NCI-H2081 (cell line): ENCODE data around the gene LRPPRC.
A peak's percentile ranks its signal among the peaks of the same experiment; 100 is the strongest.

Experiments used
- DNase-seq, 2 experiments: peaks; one replicate each; lab custom pipeline; 2025; lab: John Stamatoyannopoulos, UW

Gene LRPPRC

DNA sequence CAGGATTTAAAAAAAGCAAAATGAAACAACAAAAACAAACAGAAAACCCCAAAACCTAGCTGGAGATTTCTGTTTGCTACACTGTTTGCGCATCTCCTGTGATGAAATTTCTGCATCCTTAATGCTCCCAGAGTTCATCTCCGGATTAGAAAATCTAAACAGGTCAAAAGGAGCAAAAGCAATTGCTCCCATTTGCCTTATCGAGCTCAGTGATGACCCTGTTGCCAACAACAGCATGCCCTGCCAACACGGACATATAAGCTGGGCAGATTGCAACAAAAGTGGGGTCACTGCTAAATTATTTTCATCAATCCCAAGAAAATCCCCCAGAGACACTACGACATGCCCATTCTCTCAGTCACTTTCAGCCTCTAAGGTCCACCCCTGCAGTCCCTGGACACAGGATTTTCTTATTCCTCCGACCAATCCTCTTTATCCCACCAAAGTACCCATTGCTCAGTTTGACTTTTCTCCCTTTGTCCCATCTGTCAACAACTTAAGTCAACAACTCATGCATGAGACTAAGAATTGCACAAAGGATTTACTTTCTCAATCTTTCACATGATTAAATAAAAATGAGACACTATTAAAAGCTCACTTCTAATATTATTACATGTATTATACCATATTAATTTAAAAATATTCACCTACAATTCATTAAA, 89.2 kb downstream of the LRPPRC start:
- DNase-seq, result no peak

DNA sequence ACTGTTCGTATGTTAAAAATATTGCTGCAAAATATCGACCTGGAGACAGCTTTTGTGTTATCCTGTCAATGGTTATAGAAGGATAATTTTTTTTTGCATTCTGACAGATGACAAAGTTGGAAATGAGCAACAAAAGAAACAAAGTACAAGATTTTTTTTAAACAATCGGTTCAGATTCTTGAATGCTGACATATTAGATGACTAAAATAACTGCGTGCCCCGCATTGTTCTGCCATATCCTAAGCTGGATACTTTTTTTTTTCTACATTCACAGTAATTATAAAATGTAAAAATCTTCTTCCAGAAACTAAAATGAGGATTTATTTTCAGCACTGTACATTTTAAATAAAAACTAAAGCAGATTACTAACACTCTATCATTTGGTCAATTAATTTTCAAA, 89.9 kb downstream of the LRPPRC start:
- no peak for DNase-seq

DNA sequence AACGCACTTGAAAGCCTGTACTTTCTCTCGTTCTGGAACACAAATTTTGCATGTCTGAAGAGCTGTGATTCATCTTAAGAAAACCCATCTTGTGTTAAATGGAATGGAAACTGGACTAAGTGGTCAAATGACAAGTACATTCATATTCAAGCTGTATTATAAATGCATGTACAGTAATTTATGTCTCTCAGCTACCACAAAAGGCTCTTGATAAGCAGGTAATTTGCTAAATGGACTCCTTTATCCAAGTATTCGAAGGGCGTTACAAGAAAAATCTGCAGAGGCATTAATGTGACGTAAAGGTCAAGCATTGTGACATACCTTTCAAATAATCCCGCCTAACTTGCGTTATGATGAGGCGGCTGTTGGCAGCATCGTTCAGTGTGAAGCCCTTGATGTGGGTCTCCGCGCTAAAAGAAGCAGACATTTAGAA, 90.4 kb downstream of the LRPPRC start:
- no peak for DNase-seq

DNA sequence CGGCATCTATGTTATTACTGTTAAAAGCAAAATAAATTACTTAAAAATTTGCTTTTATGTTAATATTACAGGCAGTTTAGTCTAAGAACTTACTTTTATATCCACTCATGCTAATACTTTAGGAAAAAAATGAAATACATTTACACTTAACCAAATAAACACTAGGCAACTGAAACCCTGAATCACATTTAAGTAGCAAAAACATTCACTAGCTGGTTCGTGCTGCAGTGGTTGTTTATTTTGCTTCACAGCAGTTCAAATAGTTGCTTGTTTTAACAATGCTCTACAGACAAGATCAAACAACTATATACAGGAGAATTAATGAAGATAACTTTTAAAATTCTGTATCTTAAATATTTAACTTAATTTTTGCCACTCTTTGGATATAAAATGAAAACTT, 96.2 kb downstream of the LRPPRC start:
- DNase-seq, result no peak

DNA sequence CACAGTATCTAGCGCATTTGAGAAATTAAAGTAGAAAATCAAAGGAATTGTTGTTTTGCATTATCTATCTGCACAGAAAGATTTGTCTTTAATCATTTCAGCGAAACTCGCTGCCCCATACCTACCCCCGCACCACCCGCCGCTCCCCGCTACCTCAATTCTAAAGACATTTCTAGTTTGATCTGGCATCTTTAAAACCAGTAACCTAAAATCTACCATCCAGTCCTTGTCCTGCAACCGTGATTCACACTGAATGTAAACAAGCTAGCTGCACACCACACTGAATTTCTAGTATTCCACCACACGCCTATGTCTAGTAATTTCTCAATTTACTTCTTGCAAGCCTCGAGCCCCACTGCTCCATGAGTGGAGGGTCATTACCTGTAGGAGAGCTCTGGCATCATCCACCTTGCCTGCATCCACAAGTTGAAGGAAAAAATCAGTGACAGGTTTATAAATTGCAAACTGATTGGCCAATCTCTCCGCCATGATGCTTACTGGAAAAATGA, 96.9 kb downstream of the LRPPRC start:
- DNase-seq, result no peak

DNA sequence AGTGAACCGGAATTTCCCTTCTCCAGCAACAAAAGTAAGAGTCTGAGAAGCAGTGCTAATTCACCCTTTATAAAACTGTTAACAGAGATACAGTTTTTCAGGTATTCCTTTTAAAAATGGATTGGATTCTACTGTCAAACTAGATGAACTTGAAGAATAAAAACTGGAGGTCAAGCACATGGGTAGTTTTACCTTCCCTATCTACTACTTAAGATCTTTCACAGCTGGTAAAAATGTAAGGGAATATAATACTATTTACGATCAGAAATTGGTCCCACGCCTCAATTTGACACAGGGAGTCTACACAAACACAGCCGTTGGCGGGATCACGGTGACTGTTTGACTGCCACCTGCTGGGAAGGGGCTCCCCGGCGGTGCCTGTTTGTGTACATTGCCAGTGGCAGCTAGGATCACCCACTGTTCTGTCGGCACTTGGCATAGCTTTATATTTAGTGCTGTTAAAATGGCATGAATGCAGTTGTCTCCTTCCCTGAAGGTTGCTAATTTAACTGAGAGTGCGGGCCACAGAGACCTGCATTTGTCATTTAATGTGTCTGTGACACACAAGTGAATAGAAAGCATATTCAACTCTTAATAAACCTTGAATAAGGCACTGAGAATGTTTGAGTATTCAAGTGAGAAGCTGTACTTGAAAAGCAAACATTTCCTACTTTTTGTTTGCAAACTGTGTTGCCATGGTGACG, 97.5 kb downstream of the LRPPRC start:
- DNase-seq, result peak; percentile 94 to 98

DNA sequence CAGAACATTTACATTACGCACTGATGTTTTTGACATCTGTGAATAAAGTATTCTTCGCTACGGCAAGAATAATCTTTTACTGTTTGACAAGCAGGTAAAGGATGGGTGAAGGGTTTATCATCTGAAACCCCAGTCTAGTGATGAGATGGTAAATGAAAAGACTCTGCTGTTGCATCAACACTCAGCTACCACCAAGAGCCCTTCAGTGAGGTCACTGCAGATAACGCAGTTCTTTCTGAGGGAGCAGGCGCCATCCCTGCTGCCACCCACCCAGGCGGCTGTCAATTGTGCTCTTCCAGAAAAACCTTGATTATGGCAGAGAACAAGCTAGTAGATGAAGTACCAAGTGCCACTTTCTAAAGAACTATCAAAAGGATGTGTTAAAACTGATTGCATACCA, 98.3 kb downstream of the LRPPRC start:
- peak in 1 of 2 experiments; percentile 18 for DNase-seq

DNA sequence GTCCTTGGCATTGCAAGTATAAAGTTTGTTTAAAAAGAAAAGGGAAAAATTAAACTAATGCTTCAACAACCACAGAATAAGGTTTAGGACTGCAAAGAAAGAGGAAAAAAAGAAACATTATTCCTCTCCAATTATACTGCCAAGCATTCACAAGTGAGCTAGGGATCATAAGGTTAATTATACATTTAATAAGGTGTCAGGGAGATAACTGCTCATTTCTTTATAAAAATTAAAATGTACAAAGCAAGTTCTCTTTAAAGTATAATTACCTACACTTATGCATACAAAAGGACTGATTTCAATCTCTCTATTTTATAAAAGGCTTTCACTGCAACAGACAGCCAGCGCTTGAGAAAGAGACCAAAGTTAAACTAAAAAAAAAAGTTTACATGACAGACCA, 98.9 kb downstream of the LRPPRC start:
- DNase-seq, result no peak

DNA sequence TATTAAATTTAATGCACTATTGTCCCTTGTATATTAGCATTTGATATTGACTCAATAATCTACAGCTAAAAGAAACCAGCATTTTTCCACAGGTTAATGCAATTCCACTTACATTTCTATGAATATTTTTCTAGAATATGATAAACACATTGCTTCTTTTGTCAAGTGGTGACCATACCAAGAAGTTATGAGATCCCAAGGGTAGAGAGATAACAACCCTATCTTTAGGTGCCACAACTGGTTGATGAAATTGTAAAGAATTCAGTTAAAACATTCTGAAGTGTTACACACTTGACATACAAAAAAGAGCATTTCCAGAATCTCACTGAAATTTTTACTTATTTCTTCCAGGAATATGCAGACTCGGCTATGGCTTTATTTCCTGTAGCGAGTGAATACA, 101.0 kb downstream of the LRPPRC start:
- no peak for DNase-seq

DNA sequence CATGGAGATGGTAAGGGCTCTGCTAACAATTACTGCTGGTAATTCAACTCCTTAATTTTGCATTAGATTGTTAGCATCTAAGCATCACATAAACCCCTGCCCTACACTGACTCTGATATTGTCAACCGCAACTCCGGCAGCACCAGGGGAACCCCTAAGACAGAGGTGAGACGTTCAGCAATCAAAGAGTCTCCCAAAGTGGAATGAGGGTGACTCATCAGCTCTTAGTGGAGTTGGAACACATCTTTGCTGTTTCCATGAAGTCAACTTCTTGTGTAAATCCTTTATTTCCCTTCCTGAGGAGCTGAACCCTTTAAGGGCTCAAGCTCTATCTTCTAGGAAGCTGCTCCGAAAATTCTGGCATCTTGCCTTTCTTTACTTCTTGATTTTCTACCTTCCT, 104.9 kb downstream of the LRPPRC start:
- DNase-seq, result no peak

DNA sequence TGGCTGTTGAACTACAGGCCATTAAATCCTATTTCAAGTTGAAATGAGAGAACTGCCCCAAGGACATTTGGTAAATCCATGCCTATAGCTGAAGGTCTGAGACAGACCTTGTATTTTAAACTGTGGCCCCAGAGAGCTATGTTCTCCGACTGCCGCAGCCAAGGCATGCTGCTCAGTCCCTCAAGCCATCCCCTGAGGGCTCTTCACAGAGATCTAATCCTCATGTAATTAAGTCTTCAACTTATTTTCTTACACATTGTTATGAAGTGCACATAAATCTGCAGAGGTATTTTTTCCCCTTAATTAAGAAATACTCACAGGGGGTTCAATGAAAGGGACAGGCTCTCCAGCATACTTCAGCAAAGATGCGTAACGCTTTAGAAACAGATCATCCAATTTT, 106.4 kb downstream of the LRPPRC start:
- DNase-seq, result no peak

DNA sequence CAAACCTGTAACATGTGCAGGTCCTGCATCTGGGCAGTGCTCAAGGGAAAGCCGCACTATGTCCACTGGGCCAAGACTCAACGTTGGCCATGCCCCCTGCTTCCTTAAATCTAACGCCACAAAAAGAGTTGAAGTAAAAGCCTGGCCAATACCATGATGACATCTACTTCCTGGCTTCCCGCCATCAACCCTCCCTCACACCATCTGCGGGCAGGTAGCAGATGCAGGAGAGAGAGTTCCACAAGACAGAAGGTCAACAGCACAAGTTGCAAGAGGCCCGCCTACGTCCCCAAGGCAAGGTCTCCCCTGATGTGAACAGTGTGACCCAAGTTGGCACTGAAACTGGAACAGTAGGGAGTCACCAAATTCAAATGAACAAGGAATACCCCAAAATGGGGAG, 108.6 kb downstream of the LRPPRC start:
- DNase-seq, result peak in 1 of 2 experiments; percentile 3

DNA sequence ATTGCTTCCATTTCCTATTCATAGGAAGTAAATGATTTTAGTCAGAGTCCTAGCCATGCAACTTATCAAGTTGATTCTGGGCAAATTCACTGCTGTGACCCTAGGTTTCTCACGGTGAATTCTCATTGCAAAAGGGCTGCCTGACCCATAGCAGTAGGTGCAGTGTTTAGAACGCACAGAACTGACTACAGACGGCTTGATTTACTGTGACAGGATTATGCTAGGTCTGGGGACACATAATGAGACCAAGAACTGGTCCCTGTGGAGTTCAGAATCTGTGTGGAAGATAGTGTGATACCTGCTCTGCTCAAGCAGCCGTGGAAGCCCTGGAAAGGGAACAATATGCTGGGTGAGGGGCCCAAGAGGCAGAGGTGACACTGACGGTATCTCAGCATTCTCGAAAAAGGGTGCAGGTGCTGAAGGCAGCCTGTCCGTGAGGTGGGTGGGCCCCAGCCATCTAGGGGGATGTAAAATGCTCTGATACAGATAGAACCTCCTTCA, 110.6 kb downstream of the LRPPRC start:
- DNase-seq, result no peak

DNA sequence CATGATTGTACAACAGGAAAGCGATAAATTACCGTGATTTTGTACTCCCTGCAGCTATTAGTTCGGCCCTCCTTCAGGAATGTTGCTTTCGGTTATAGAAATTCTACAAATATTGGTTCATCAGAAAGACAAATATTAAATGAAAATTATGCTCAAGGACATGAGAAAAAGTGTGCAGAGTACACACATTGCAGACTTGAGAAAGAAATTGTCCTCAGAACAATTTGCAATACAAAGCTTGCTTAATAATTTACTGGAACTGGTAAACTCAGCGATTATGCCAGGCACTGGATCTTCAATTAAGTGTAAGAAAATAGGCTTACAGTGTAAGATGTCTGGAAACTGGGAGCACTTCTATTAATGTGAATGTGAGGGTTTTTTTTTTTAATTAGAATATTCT, 111.1 kb downstream of the LRPPRC start:
- no peak for DNase-seq

DNA sequence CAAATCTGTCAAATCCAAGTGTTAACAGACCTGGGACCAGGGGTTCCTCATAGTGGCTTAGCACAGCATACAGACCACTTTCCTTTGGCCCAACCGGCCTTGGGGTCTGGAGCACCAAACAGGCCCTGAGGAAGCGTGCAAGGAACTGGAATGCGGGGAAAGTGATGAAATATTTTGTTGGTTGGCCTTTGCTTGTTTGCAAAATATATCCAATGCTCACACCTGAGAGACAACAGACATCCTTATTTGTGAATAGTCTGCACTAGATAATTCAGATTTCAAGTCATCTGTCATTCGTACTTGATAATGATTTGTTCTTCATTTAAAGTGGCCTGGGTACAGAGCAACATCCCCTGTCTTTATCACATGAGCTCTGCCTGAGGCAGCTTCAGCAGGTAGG, 113.5 kb downstream of the LRPPRC start:
- DNase-seq, result no peak

DNA sequence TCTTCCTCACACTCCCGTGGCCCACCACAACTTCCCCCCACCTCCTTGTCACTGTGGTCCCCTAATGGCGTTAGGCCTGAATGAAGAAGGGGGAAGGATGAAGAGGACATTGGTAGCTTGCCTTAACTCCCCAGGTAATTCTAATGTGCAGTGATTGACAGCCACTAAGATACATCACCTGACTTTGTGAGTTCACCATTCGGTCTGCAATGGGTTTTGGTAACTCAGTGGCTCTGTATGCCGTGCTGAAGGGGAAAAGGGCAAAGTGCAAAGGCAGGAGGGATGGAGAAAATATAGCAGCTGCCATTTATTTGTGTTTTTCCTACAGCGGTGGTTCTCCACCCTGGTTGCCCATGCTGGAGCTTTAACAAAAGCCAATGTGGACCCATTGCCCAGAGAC, 114.8 kb downstream of the LRPPRC start:
- DNase-seq, result no peak

DNA sequence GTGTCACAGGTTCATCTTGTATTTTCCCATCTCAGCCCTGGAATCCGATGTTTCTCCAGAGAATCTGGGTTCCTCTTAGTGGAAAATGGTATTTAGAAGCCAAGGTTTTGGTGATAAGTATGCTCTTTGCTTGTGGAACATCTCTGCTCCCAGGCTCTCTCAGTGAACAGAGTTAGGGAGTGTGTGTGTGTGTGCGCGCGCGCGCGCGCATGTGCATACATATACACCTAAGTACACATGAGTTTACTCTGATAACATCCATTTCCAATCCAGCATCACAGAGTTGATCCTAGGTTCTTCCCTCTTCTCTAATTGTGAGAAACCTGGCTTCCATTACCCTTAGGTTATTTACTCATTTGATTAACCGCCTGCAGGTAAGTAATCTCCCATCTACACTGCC, 115.3 kb downstream of the LRPPRC start:
- DNase-seq, result no peak

DNA sequence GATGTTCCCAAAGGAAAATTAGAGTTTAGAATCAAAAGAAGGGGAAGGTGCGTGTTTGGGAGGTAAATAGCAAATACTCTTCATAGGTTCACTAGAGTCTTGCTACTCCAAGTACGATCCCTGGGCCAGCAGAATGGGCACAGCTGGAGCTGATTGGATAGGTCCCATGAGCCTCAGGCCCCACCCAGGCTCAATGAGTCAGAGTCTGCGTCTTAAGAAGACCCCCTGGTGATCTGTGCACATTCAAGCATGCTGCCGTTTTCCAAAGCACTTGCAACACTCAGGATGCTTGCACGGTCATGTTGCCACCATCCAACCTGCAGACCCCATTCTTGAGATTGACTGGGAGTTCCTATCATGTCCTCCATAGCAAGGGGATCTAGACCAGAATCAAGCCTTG, 116.5 kb downstream of the LRPPRC start:
- no peak for DNase-seq

DNA sequence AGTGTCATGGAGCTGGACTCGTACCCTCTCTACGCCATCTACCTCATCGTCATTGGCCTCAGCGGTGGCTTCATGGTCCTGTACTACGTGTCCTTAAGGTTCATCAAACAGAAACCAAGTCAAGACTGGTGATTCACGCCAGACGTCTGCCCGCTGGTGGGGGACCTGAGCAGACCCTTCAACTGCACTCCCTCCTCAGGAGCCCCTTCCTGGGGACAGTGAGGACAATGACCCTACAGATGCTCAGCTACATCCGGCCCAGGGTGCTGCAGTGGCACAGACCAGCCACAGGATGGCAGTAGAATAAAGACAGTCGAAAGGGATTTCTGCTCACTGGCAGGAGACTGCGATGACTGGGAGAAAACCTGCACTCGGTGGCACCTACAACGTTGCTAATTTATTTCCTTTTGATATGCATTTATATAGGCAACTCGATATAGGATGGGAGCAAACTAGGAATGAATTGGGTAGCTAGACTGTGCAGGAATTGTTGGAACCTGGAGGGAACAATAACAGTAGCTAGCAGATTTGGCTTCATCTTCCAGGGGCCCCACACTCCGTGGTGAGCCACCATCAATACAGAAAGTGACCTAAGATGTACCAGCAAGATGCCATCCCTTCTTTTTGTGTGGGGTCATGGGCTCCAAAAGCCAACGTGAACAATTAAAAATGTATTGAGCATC, 117.9 kb downstream of the LRPPRC start:
- DNase-seq, result peak; percentile 73 to 74

DNA sequence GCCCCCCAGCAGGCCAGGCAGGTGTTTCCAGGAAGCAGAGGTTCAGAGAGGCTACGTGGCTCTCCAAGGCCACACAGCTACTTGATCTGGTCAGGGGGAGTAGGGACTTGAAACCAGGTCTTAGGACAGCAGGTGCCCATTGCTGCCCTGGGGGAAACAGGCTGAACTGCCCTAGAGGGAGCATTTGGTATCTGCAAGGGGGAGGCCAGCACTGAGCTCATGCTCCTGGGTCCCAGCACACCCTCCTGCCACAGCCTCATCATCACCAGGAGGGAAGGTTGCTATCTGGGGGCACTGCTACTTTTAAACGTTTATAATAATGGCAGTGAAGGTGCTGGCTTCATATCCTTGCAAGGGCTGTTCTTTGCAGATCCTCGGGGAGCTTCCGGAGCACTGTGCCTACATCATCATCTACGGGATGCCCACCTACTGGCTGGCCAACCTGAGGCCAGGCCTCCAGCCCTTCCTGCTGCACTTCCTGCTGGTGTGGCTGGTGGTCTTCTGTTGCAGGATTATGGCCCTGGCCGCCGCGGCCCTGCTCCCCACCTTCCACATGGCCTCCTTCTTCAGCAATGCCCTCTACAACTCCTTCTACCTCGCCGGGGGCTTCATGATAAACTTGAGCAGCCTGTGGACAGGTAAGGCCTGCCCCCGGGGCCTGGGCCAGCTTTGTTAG, 120.9 kb downstream of the LRPPRC start:
- DNase-seq, result no peak

DNA sequence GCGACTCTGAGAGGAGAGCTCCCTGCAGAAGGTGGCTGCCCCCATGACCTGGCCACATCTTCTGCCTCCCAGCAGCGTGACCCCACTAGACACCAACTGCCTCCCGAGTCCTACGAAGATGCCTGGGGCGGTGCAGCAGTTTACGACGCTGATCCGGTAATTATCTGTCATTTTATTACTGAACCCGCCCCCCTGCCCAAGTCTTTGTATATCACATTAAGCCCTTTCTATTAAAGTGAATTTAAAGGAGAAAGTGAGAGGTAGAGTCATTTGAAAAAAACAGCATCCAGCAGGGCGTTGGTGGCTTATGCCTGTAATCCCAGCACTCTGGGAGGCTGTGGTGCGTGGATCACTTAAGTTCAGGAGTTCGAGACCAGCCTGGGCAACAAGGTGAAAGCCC, 123.6 kb downstream of the LRPPRC start:
- DNase-seq, result no peak

DNA sequence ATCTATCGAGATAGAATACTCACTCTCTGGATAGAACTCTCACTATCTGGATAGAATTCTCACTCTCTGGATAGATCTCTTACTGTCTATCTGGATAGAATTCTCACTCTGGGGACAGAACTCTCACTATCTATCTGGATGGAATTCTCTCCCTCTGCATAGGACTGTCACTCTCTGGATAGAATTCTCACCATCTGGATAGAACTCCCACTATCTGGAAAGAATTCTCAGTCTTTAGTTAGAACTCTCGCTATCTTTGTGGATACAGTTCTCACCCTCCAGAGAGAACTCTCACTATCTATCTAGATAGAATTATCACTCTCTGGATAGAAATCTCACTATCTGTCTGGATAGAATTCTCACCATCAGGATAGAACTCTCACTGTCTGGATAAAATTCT, 140.5 kb downstream of the LRPPRC start:
- no peak for DNase-seq
